GM19035 (cell line): Measurements from ENCODE around the gene TNK1.

Experiments
- ATAC-seq: cut with Tn5 transposase; IDR thresholded peaks from one replicate; pipeline ENCODE4 v1.9.1; 2021; ENCODE audit not compliant: unreplicated experiment

TNK1 gene

GRCh38 chr17:7389924-7390910 lies 9.3 kb downstream of the TNK1 start:
- ATAC-seq, result no peak

DNA sequence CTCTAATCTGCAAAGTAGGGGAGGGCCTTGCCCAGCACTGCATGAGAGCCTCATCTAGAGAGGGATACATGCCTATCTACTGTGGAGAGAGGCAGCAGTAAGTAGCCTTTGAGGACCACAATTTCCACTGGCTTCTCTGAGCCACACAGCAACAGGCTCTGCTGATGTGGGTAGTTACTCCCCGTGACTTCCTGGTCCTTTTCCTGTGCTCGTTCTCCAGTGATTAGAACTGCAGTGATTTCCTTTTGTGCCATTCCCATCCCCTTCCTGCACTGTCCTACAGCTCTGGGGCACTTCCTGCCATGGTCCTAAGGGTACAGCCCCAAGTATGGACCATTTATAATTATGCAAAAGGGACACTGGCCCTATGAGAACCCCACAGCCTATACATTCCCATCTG lies 10.4 kb downstream of the TNK1 start:
- ATAC-seq, result no peak

GRCh38 chr17:7392696-7393612 lies 12.1 kb downstream of the TNK1 start:
- no peak for ATAC-seq

GRCh38 chr17:7393613-7394451 lies 12.9 kb downstream of the TNK1 start:
- peak; percentile 44 for ATAC-seq

DNA sequence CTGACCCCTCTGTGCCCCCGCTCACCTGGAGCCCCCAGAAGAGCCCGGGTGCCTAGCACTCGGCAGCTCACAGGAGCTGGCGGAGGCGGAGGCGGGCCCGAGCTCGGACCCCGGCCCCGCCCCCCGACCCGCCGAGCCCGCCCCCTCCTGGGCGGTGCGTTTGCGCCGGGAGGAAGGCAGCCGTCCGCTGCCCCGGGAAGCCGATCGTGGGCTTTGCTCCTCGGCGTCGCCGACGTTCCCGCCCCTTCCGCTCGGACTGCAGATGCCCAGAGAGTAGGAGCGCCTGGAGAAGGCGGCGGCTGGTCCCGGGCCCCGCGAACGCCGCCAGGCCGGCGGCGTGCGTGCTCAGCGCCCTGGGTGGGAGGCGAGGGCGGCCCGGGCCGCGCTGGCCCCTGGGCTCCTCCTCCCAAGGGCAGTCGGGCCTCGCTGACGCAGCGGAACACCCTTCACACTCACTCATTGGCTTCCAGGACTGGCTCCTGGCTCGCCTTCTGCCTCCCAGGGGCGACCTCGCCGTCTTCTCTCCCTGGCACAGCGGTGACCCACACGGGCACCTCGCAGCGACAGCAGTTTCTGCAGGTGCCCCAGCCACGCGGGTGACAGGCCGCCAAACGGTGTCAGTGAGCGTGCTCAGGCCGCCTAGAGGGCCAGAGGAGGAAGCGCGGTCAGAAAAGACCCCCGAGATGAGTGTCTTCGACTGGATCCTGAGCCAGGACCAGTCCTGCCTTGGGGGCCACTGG lies 13.7 kb downstream of the TNK1 start, which contains the start of gene PLSCR3:
PLSCR3 (minus strand) TSS at position 74 of the 740 bp plus-strand sequence. CDS start 415 bp downstream, outside the sequence.
- peak; percentile 81 for ATAC-seq

GRCh38 chr17:7396147-7396546 lies 15.3 kb downstream of the TNK1 start:
- no peak for ATAC-seq

DNA sequence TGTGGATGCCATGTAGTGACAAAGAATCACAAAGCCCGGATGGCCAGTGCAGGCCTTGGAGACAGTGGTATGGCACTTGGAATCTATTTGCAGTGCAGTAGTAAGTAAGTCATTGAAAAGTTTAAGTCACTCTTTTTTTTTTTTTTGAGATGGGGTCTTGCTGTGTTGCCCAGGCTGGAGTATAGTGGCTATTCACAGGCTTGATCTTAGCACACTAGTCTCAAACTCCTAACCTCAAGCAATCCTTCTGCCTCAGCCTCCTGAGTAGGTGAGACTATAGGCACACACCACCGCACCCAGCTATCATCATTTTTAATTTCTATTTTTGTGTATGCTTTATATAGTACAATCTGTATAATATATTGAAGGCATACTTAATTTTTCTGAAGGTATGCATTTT lies 17.7 kb downstream of the TNK1 start:
- no peak for ATAC-seq

DNA sequence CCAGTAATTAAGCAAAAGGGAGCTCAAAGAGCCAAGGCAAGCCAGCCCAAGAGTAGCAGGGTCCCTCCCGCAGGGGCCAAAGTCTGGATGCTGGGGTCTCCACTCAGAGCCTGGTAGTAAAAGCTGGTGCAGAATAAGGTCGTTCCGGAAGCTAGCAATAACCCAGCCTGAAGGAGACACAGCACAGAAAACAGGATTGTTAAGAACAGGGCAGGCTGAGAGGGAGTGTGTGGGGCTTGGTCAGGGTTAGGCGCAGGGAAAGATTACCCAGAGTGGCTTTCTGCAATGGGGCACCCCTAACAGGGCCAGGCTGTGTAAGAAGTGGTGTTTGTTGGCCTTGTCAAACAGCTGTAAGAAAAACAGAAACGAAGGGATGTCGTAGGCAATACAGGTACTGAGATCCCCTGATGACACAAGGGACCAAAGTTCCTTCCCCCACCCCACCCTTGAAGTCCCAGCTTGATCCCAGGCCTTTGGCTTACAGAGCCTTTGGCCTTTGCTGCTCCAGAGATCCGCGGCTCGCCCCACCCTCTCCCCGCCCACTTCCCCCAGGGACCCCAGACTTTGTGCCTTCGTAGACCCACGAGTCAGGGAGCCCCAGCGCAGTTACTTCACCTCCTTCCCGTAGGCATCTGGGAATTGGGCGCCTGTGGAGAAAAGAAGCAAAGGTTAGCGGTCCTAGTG lies 22.3 kb downstream of the TNK1 start:
- ATAC-seq, result no peak

- no peak for ATAC-seq
Observed at GRCh38 chr17:7403727-7403976, 22.8 kb downstream of the TNK1 start.

DNA sequence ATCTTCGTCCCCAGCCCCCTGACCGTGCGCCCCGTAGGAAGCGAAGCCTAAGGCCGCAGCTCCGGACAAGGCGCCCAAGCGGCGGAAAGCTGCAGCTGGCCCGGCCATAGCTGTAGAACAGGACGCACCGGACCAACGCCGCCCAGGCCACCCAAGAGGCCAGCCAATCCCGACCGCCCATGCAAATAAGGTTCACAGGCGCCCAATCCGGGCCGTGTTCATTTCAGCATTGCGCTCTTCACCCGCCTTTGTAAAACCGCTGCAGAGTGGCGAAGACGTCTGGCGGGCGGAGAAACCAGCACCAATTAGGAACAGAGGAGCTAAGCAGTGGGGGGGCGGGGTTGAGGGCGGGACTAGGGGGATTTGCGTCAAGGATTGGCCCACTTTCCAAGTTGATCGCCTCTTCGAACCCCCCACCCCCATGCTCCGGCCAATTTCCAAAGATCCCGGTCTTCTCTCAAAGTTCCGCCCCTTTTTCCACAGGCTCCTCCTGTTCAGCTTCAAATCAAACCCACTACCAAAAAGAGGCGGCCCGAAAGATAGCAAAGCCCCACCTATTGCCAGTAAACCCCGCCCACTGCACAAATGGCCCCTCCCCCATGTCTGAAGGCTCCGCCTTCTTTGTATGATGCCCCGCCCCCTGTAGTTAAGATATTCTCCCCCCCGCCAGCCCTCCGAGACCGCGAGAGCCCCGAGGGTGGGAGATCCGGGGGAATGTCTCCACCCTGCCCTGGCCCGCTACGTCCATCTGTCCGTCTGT lies 23.3 kb downstream of the TNK1 start, which contains the start of gene TMEM256:
TMEM256 (minus strand) TSS at position 121 of the 760 bp plus-strand sequence; CDS start at position 108, 13 bp downstream.
- ATAC-seq, result peak; percentile 94

DNA sequence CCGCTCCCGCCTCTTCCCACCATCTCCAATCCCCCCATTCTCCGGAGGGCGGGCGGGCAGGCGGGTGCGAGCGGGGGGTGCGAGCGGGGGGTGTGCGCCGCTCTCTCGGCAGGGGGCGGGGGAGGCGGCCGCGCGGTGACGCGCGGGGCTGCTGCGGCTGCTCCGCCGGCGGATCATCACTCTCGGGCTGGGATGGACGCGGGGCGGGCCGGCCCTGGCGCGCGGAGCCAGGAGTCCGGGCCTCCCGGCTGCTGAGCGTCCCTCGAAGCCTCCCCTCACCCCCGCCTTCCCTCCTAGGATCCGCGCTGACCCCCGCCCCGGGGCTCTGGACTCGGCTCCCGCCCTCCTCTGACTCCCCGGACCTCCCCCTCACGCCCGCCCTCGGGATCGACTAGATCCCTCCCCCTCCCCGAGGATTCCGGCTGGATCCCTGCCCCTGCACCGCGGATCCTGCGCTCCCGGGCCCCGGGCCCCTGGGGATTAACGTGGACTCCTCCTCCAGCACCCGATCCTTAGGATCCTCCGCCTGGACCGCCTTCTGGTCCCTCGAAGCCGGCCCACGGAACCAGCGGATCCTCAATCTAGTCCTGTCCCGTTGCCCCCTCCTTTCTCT lies 24.0 kb downstream of the TNK1 start:
- peak; percentile 11 for ATAC-seq

DNA sequence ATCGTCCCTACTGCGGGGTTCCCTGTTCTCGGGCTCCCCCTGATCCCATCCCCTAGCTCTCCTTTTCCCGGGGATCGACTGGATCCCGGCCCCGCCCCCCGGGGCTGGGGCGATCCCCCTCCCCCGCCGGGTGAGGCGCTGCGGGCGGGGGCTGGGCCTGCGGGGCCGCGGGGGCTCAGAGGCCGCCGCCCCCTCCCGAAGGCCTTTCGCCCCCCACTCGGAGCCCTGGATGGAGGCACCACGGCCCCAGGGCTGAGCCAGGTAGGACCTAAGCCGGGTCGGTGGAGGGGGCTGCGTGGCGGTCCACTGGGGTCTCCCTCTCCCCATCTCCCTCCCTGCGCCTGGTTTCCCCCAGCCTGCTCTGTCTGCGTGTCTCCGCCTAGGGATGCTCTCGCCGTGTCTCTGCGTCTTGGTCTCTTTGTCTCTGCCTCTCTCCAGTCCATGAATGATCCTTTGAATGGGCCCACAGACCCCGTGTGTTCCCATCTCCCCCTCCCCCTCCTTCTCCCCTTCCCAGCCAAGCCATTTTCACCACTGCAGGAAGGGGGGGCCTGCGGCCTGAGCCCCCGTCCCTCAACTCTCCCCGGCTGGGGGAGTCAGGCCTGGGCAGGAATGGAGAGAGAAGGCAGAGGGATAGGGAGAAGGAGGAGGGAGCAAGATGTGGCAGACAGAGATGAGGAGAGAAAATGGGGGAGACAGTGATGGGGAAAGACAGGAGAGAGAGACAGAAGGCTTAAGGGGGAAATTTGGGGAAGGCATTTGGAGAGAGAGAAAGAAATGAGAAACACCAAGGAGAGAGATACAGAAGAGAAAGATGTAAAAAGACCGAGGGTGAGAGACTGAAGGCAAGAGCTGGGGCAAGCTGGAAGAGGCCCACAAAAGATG lies 24.7 kb downstream of the TNK1 start:
- ATAC-seq, result no peak

GRCh38 chr17:7406235-7406825 lies 25.4 kb downstream of the TNK1 start:
- no peak for ATAC-seq

DNA sequence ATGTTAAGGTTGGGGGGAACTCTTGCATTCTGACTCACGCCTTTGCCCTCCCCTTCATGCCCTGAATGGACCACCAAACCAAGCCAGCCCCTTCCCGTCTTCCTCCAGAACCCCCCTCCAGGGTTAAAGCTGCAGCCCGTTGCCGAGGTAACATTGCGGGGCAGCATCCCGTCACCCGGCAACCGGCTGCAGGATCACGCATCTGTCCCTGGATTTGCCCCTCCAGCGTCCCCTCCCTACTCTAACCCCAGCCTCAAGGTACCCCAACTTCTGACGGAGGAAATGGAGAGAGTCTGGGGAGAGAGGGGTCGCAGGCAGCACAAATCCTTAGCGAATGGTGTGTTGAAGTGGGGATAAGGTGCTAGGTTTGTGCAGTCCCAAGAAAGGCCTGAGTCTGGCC lies 26.2 kb downstream of the TNK1 start:
- no peak for ATAC-seq

GRCh38 chr17:7407485-7408251 lies 26.8 kb downstream of the TNK1 start, which contains the start of gene NLGN2:
TSS of gene NLGN2 (plus strand) at chr17:7407845. CDS start at chr17:7408256, 411 bp downstream.
- ATAC-seq, result no peak

- no peak for ATAC-seq
Observed at GRCh38 chr17:7408252-7408727, 27.4 kb downstream of the TNK1 start.
